Activated CD4-positive, CD25-positive, alpha-beta regulatory T cell treated with anti-CD3 and anti-CD28 coated beads, Interleukin-2, amount 50 U/mL, for 72 hours (primary cell): ENCODE results near the gene INPP5A.
"Not testable (repeated sequence)": the region's sequence is repeated elsewhere in the genome, so short reads cannot be mapped to it uniquely, and the experiment has no call there.

Source experiments
- DNase-seq: peaks from one replicate; pipeline ENCODE4 v3.0.0; 2021

INPP5A gene

DNA sequence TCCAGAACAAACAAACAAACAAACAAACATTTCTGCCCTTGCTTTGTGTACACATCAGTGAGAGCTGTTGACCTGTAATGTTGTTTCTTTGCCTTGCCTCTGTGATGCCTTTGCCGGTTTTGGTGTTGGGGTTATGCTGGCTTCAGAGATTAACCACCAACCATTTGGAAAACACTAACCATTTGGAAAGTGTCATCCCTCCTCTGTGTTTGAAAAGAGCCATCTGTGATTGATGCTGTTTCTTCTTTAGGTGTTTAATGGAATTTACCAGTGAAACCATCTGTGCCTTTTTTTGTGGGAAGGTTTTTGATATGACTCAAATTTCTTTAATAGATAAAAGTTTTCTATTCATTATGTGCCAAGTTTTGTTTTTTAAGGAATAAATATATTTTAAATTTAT is 46.5 kb downstream of the INPP5A start:
- DNase-seq = no peak

DNA sequence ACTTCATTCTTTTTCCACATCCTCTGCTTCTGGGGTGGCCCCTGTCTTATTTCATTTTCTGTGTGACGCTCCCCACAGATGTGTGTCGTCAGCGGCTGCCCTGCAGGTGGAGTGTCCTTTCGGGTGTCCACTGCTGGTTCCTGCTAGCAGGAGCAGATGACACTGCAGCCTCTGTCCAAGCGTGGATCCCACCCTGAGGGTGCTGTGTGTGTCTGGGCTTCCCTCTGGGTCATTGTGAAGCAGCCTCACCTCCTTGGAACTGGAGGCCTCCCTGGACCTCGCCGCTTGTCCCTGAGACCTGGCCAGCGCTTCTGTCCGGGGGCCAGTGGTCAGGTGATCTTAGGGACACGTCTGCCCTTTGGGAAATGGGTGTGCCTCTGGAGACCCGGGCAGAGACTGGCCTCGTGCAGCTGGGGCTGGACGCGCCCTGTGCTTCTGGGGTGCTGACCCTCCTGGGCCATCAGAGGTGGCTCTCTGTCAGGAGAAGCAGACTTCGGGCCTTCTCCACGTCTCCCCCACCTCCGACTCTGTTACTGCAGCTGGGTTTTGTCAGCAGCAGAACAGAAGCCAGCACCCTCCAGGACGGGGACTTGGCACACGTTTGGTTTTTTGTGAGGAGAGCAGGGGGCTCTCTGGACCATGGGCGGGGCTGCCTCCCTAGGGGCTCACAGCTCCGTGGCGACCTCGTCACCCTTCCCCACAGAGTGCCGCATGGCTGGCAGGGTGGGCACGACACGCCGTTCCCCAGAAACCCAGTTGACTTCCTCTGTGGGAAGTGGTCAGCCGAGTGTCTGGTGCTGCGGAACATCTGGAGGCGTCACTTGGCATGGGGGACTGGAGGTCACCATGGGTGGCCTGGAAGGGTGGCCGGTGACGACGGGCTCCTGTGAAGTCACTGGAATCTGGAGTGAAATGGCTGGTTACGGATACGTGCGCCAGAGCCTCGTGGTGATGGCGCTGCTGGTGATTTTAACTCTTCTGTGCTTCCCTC is 48.4 kb downstream of the INPP5A start:
- no peak for DNase-seq

DNA sequence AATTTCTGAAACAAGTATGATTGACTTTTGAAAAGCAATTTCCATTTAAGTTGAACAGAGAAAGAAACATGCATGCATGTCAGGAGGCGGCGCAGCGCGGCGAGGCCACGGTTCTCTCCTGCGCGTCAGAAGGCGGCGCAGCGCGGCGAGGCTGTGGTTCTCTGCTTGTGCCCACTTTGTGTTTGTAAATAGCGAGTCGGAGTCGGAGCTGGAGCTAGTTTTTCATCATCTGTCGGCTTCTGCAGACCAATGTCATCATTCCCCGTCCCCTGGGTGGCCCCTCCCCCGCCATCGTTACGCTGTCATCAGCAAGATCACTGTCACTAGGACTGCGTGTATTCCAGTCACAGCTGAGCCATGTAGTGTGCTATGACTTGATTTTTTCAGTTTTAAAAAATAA is 49.2 kb downstream of the INPP5A start:
- no peak for DNase-seq

- DNase-seq = no peak
These were observed 49.6 kb downstream of the INPP5A start for GRCh38 chr10:132587175-132587574.

DNA sequence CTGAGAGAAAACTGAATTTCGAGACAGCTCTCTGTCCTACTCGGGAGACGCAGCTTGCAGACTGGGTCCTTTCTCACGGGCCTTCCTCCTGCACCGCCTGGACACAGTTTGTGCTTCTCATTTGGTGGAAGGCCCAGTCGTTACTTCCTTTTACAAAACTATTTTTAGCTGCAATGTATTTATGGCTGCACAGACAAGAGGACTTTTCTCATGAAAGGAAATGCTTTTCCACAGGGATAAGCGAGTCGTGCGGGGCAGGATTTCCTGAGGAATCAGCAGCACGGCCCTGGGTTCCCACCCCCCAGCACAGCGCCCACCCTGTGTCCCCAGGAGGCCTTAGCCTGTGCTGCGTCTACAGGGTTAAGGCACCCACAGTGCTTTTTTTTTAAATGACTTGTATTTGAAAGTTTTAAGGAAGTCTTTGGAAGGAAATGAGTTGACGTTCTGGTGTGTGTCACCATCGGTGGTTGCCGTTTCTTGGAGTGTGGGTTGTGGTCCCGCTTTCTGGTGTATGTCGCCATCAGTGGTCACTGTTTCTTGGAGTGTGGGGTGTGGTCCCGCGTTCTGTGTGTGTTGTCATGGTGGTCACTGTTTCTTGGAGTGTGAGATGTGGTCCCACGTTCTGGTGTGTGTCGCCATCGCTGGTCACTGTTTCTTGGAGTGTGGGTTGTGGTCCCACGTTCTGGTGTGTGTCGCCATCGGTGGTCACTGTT is 50.9 kb downstream of the INPP5A start:
- DNase-seq = no peak

DNA sequence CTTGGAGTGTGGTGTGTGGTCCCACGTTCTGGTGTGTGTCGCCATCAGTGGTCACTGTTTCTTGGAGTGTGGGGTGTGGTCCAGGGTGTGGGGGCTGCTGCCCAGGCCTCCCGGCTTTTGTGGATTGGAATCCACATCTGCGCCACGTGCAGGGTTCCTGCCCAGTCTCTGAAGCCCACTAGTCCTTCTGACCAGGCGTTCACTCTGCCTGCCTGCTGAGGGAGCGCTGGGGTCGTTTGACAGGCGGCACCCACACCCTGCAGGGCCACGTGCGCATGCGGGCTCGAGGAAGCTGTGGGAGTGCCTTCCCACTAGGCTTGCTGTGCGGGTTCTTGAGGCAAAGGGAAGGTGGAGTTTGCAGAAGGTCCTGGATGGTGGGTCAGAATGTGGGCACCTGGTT is 51.4 kb downstream of the INPP5A start:
- no peak for DNase-seq

DNA sequence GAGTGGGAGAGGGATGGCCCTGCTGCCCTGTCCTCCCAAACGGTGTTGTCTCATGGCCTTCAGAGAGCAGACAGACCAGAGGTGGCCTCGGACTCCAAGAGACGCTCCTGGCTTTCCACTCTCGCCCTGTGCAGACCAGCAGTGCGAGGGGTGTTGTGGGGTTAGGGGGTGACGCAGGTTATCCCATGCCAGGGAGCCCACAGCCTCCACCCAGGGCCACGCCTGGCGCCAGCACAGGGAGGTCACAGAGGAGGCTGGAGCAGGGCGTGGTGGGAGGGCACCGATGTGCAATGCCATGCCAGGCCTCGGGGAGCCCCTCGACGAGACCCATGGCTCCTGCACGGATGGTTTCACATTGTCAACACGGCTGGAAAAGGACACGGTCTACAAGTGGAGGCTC is 52.1 kb downstream of the INPP5A start:
- DNase-seq = no peak

DNA sequence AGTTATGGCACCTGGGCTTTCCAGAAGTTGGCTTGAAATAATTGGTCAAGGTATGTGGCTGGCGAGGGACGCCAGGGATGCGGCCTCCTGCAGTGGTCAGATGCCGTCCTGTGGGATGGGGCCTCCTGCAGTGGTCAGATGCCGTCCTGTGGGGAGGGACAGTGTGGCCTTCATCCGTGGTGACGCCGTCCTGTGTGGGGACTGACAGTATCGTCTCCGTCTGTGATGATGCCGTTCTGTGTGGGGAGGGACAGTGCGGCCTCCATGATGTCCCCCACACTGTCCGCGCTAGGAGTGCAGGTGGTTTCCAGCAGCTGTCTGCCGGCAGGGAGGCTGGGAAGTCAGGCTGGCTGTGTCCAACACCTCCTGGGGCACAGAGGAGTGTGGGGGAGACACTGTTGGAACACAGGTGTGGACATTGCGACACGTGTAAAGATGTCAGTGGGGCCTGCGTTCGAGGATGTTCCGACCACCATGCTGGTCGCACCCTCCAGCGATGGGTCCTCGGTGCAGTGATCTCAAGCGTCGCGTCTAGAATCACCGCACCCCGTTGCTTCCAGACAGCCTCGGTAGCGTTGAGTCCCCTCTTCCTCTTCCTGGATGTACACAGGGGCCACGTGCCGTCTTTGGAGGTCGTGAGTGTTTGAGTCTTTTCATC is 52.6 kb downstream of the INPP5A start:
- DNase-seq = no peak

GRCh38 chr10:132590752-132591121 is 53.1 kb downstream of the INPP5A start:
- DNase-seq = no peak

DNA sequence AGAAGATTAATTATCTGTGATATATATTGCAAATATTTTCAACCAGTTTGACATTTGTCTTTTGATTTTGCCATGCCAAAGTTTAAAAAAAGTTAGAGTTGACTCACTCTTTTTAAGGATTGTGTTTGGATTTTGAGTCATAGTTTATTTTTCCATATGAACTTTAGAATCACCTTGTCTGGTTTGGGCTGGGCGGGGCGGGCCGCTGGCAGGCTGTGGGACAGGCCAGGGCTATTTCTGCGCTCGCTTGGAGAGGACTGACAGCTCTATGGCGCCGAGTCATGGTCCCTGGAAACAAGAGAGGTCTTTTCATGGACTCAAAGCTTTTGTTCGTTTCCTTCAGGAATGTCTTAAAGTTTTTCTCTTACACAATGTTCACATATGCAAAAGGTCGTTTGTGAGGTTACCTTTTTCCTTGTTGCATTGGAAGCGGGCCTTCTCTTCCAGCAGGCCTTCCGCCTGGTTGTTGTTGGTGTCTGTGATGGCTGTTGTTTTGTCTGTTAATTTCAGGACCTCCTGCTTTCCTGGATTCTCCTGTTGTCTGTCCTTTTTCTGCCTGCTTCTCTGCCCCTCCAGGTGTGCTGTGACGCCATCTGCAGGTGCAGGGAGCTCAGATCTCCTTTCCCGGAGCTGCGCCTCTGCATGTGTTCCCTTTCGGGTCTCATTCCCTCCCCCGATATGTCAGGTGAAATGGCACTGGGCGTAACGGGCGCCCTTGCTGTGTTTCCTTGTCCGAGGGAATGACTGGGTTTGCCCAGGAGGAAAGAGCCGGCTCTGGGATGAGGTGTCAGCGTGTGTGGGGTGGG is 53.8 kb downstream of the INPP5A start:
- no peak for DNase-seq

- no peak for DNase-seq
These were observed 55.3 kb downstream of the INPP5A start for GRCh38 chr10:132592790-132593383.

- no peak for DNase-seq
These were observed 55.8 kb downstream of the INPP5A start for GRCh38 chr10:132593389-132593788.

GRCh38 chr10:132593900-132594876 is 56.6 kb downstream of the INPP5A start:
- no peak for DNase-seq

- DNase-seq = no peak
These were observed 57.4 kb downstream of the INPP5A start for GRCh38 chr10:132595021-132595420.

DNA sequence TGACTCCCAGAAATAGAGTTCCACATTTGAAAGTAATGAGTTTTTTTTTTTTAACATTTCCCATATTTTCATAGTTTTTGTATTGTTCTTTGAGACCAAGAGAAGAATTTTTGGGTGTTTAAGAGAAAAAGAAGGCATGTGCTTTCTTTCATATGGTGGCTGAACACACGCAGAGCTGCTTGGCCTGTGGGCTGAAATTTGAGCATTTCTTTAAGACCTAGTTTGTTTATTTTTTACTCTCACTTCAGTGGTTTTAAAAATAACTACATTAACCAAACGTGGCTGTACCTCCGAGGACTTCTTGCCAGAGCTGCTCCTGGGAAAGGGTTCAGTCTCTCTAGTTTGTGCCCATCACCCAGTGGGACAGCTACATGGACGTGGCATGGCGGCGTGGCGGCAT is 58.3 kb downstream of the INPP5A start:
- no peak for DNase-seq

- DNase-seq = no peak
These were observed 59.2 kb downstream of the INPP5A start for GRCh38 chr10:132596742-132597279.

DNA sequence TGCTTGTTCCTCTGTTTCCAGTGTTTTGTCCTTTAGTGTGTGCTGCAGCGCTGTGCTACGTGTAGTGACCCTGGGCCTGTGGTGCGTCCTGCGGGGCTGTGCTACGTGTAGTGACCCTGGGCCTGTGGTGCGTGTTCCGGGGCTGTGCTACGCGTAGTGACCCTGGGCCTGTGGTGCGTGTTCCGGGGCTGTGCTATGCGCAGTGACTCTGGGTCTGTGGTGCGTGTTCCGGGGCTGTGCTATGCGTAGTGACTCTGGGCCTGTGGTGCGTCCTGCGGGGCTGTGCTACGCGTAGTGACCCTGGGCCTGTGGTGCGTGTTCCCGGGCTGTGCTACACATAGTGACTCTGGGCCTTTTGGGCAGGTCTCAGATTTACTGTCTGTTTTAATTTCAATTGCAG is 60.1 kb downstream of the INPP5A start:
- no peak for DNase-seq

GRCh38 chr10:132599023-132599618 is 61.5 kb downstream of the INPP5A start:
- DNase-seq = not testable (repeated sequence)

DNA sequence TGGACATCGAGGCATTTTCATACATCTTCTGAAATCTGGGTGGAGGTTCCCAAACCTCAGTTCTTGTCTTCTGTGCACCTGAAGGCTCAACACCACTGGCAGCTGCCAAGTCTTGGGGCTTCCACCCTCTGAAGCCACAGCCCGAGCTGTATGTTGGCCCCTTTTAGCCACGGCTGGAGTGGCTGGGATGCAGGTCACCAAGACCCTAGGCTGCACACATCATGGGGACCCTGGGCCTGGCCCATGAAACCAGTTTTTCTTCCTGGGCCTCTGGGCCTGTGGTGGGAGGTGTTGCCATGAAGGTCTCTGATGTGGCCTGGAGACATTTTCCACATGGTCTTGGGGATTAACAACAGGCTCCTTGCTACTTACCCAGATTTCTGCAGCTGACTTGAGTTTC is 62.1 kb downstream of the INPP5A start:
- no peak for DNase-seq

- no peak for DNase-seq
These were observed 62.8 kb downstream of the INPP5A start for GRCh38 chr10:132600416-132600815.
